Mononuclear cell (primary cell): Measurements from ENCODE around the gene EBF4. TPM values are rescaled to one million over a fixed set of nuclear protein-coding genes. Genes with fewer than 3 reads are reported as not detected.

Experiments
- H3K27me3 ChIP-seq: 2 replicates; pipeline ENCODE4 v1.6.0; 2011; ENCODE audit warnings: low read length, control low read depth; ENCODE audit not compliant: insufficient read depth
- H3K4me1 ChIP-seq: 2 replicates; pipeline ENCODE4 v1.5.1; 2011; ENCODE audit warnings: mild to moderate bottlenecking, low read length, control low read depth; ENCODE audit not compliant: insufficient read depth
- H3K4me3 ChIP-seq: 2 replicates; pipeline ENCODE4 v1.5.1; 2011; ENCODE audit warnings: mild to moderate bottlenecking, low read length, moderate library complexity
- H3K9me3 ChIP-seq: 2 replicates; pipeline ENCODE4 v1.5.1; 2011; ENCODE audit warnings: low read depth, mild to moderate bottlenecking, control low read depth, low read length
- total RNA-seq: library from RNA; depleted of rRNA; stranded (reverse); fragments of >200 nt; gene quantifications from one replicate; pipeline ENCODE4 v1.2.3, GENCODE V29; 2012

Gene EBF4
- total RNA-seq, 1 donor: 0.63 TPM

GRCh38 chr20:2740702-2741101, 48.1 kb downstream of the EBF4 start:
- H3K4me3 ChIP-seq: no peak overlapping the region
- no peaks in the 10 kb centered on the region for H3K27me3 ChIP-seq
- H3K4me1 ChIP-seq: peaks cover 29% of the 10 kb centered on the region
- no peaks in the 10 kb centered on the region for H3K9me3 ChIP-seq

- Histone ChIP-seq H3K4me3 (no peak overlapping the region), H3K4me1 (peaks cover 29% of the 10 kb centered on the region), H3K27me3 (no peaks in the 10 kb centered on the region), H3K9me3 (no peaks in the 10 kb centered on the region)
Measured at GRCh38 chr20:2741463-2741862, 48.9 kb downstream of the EBF4 start.

GRCh38 chr20:2741881-2742280, 49.3 kb downstream of the EBF4 start:
- Histone ChIP-seq H3K4me3 (no peak overlapping the region), H3K4me1 (peaks cover 29% of the 10 kb centered on the region), H3K27me3 (no peaks in the 10 kb centered on the region), H3K9me3 (no peaks in the 10 kb centered on the region)

- peaks cover 29% of the 10 kb centered on the region for H3K4me1 ChIP-seq
- H3K27me3 ChIP-seq: no peaks in the 10 kb centered on the region
- no peaks in the 10 kb centered on the region for H3K9me3 ChIP-seq
- no peak overlapping the region for H3K4me3 ChIP-seq
Measured at GRCh38 chr20:2742431-2742830, 49.9 kb downstream of the EBF4 start.

- H3K9me3 ChIP-seq: no peaks in the 10 kb centered on the region
- H3K4me1 ChIP-seq: peaks cover 29% of the 10 kb centered on the region
- no peak overlapping the region for H3K4me3 ChIP-seq
- no peaks in the 10 kb centered on the region for H3K27me3 ChIP-seq
Measured at GRCh38 chr20:2742934-2743559, 50.5 kb downstream of the EBF4 start.

- Histone ChIP-seq H3K4me1 (peaks cover 30% of the 10 kb centered on the region), H3K9me3 (no peaks in the 10 kb centered on the region), H3K4me3 (no peak overlapping the region), H3K27me3 (peaks cover 7% of the 10 kb centered on the region)
Measured at GRCh38 chr20:2745060-2745910, 52.7 kb downstream of the EBF4 start.

- Histone ChIP-seq H3K9me3 (no peaks in the 10 kb centered on the region), H3K27me3 (peaks cover 14% of the 10 kb centered on the region), H3K4me1 (peaks cover 30% of the 10 kb centered on the region), H3K4me3 (no peak overlapping the region)
Measured at GRCh38 chr20:2745936-2746635, 53.5 kb downstream of the EBF4 start.

- H3K4me1 ChIP-seq: peaks cover 33% of the 10 kb centered on the region
- no peaks in the 10 kb centered on the region for H3K9me3 ChIP-seq
- H3K27me3 ChIP-seq: peaks cover 14% of the 10 kb centered on the region
- H3K4me3 ChIP-seq: no peak overlapping the region
Measured at GRCh38 chr20:2746636-2747265, 54.2 kb downstream of the EBF4 start.

- Histone ChIP-seq H3K4me1 (peaks cover 31% of the 10 kb centered on the region), H3K4me3 (no peak overlapping the region), H3K27me3 (peaks cover 15% of the 10 kb centered on the region), H3K9me3 (no peaks in the 10 kb centered on the region)
Measured at GRCh38 chr20:2747676-2748235, 55.2 kb downstream of the EBF4 start.

GRCh38 chr20:2748551-2749342, 56.2 kb downstream of the EBF4 start:
- peaks cover 33% of the 10 kb centered on the region for H3K4me1 ChIP-seq

GRCh38 chr20:2749343-2749950, 56.9 kb downstream of the EBF4 start:
- H3K4me3 ChIP-seq: no peak overlapping the region
- no peaks in the 10 kb centered on the region for H3K9me3 ChIP-seq
- H3K27me3 ChIP-seq: peaks cover 29% of the 10 kb centered on the region
- peaks cover 33% of the 10 kb centered on the region for H3K4me1 ChIP-seq

More at GRCh38 chr20:2748551-2749342, 56.2 kb downstream of the EBF4 start:
- H3K4me3 ChIP-seq: no peak overlapping the region
- H3K9me3 ChIP-seq: no peaks in the 10 kb centered on the region
- H3K27me3 ChIP-seq: peaks cover 22% of the 10 kb centered on the region

GRCh38 chr20:2749951-2750490, 57.4 kb downstream of the EBF4 start:
- Histone ChIP-seq H3K4me3 (no peak overlapping the region), H3K27me3 (peaks cover 35% of the 10 kb centered on the region)

GRCh38 chr20:2750491-2751251, 58.1 kb downstream of the EBF4 start:
- Histone ChIP-seq H3K4me1 (peaks cover 33% of the 10 kb centered on the region), H3K9me3 (no peaks in the 10 kb centered on the region), H3K4me3 (no peak overlapping the region), H3K27me3 (peaks cover 35% of the 10 kb centered on the region)

More at GRCh38 chr20:2749951-2750490, 57.4 kb downstream of the EBF4 start:
- Histone ChIP-seq H3K4me1 (peaks cover 33% of the 10 kb centered on the region), H3K9me3 (no peaks in the 10 kb centered on the region)
